GM12865 (cell line): ENCODE results near the gene GRK5.

Experiments
- DNase-seq: peaks from one replicate; pipeline ENCODE4 v3.0.0; 2010; ENCODE audit warnings: low read depth
- H3K4me3 ChIP-seq: 2 replicates; pipeline ENCODE4 v1.5.1; 2011; ENCODE audit warnings: mild to moderate bottlenecking, low read depth, low read length, control low read depth
- TF ChIP-seq, protein P1 (sequence below): IDR thresholded peaks from 2 replicates; pipeline ENCODE4 v1.5.1; 2011; ENCODE audit warnings: low read length, control low read depth, low read depth, inconsistent platforms; ENCODE audit not compliant: insufficient read depth; ENCODE audit errors: missing control alignments

GRK5 gene

DNA sequence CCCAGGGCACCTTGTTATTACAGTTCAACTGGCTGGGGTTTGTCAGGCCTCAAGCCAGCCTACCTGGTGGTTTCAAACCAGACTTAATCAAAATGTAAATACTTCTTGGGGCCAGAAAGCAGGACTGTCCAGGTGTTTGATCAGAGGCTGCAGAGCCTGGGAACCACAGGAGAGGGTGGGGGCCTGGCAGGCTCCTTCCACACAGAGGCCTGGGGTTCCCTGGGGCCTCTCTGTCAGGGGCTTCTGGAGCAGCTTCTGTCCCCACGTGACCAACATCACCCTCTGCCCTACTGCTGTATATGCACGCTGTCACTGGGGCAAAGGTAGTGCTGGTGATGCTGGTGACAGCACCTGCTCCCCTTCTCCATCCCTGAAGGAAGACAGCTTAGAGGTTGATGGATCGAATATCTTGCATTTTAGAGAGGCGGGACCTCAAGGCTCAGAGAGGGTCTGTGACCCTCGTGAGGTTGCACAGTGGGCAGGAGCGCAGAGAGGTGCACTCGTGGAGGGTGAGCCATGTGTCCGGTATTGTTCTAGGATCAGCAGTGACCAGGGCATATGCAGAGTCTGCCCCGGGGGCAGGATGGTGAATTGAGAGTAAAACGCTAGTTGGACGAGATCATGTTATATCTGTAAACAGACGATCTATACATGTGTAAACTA, 95.4 kb downstream of the GRK5 start:
- DNase-seq, result no peak
- TF ChIP-seq, protein P1, sequence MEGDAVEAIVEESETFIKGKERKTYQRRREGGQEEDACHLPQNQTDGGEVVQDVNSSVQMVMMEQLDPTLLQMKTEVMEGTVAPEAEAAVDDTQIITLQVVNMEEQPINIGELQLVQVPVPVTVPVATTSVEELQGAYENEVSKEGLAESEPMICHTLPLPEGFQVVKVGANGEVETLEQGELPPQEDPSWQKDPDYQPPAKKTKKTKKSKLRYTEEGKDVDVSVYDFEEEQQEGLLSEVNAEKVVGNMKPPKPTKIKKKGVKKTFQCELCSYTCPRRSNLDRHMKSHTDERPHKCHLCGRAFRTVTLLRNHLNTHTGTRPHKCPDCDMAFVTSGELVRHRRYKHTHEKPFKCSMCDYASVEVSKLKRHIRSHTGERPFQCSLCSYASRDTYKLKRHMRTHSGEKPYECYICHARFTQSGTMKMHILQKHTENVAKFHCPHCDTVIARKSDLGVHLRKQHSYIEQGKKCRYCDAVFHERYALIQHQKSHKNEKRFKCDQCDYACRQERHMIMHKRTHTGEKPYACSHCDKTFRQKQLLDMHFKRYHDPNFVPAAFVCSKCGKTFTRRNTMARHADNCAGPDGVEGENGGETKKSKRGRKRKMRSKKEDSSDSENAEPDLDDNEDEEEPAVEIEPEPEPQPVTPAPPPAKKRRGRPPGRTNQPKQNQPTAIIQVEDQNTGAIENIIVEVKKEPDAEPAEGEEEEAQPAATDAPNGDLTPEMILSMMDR, result no peak
- H3K4me3 ChIP-seq, result no peak overlapping the region

DNA sequence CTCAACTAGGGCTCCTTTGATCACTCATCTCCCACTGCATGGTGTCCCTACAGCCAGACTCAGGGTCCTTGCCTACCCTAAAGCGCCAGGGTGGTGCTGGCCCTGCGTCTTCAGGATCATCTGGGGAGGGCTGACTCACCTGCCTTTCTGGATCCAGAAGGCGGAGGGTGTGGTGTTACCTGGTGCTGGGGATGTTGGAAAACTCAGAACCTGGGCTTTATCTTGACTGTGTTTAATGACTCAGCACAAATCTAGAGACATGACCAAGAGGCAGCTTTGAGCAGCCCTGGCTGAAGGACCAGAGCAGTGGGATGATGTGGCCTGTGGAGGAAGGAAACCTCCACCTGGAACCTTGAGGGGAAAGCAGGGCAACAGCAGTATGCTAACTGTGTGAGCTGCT, 96.5 kb downstream of the GRK5 start:
- TF ChIP-seq, protein P1, result no peak
- no peak for DNase-seq
- no peak overlapping the region for H3K4me3 ChIP-seq

DNA sequence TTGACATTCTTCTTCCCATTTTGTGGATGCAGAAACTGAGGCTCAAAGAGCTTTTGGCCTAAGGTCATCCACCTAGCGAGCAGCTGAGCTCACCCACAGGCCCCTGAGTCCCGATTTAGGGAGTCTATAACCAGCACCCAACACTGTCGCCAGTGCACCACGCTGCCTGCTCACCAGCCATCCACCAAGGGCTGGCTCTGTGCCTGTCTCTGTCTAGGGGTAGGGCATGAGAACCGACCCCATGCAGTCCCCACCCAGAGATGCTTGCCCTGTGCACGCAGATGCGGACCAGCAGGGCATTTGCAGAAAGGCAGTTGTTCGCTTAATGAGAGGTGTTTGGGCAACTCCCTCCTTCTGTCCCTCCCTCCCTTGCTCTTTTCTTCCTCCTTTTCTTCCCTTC, 97.2 kb downstream of the GRK5 start:
- H3K4me3 ChIP-seq, result no peak overlapping the region
- TF ChIP-seq, protein P1, result no peak
- DNase-seq, result no peak

DNA sequence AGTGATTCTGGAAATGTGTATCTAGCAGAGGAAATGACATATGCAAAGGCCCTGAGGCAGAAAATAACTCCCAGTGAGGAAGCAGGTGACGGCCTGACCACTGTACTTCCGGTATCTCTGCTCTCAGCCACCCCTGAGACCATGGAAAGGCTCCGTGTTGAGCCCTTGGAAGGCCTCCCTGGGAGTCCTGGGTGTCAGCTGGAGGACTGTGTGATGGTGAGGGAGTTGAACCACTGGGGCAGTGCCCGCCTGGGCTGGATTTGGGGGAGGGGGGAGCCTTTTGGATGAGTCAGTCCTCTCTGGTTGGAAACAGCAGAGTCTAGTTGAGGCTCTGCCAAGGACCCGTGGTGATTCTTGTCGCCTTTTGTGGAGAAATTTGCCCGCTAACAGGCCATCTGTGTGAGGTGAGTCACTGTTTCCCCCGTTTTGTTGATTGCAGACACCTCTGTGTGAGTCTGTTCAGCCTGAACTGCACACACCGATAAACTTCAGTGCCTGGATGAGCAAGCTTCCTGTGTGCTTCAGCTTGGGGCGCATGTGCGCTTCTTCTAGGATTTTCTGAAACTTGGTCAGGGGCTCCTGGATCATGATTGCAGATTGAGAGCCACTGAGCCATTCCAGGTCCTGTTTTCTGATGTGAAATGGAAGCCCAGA, 98.6 kb downstream of the GRK5 start:
- peak overlapping the region; percentile 49 for H3K4me3 ChIP-seq
- peak; percentile 90 for DNase-seq
- TF ChIP-seq, protein P1, result no peak

DNA sequence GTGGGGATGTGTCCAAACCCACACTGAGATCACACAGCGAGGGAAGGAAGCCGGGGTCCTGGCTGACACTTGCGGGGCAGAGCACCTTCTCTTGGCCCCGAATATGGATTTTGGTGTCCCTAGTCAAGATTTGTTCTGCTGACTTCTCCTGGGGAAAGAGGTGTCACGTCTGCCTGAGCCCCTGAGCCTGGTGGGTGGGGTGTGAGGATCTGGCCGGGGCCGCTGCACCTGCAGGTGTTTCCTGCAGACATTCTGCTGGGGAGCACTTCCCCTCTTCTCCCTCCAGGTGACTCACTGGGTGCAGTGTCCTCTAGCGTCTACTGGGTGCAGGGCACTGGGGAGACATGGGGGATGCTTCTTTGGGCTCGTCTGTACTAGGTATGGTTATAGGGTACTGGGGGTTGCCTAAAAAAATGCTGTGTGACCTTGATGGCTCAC, 99.2 kb downstream of the GRK5 start:
- TF ChIP-seq, protein P1, result peak; percentile 90
- peak overlapping the region; percentile 49 for H3K4me3 ChIP-seq
- peak; percentile 91 for DNase-seq

DNA sequence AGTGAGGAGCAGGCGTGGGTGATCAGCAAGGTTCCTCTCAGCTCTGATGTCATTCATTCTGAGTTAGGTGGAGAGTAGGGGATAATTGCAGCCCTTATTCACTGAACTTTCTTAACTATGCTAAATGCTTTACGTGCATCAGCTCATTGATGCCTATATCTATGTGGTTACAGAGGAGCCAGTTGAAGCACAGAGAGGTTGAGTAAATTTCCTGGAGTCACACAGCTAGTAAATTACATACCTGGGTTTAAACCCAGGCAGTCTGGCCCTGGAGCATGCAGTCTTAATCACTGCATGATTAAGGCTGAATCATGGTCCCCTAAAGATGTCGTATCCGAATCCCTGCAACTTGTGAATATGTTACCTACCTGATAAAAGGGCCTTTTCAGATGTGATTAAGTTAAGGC, 99.6 kb downstream of the GRK5 start:
- TF ChIP-seq, protein P1, result no peak
- DNase-seq, result no peak
- H3K4me3 ChIP-seq, result peak overlapping the region; percentile 49
